ENCODE measurements around the gene WHRN.

The WHRN gene

GRCh38 chr9:114545055-114545454, 39.8 kb upstream of the WHRN start:
- Histone ChIP-seq H3K36me3 (ENCODE audit: insufficient read depth, insufficient read length, low read length) (no peaks in the 10 kb centered on the region), H3K4me3 (ENCODE audit: insufficient read length, low read depth) (no peak overlapping the region), H3K9ac (ENCODE audit: insufficient read length, low read depth) (no peak overlapping the region), H3K9me3 (ENCODE audit: insufficient read depth, low read length) (no peaks in the 10 kb centered on the region), H3K4me1 (ENCODE audit: insufficient read depth, insufficient read length) (peaks cover 2% of the 10 kb centered on the region), H3K27me3 (ENCODE audit: insufficient read depth, insufficient read length) (no peaks in the 10 kb centered on the region)
- no peak for DNase-seq (ENCODE audit: low read depth, low spot score)
- no peak for TF ChIP-seq SUZ12 (IDR thresholded peaks at IDR 0.05; ENCODE audit: extremely low read depth, insufficient read depth, insufficient read length)
- TF ChIP-seq YY1 (IDR thresholded peaks at IDR 0.05; ENCODE audit: insufficient read depth, insufficient read length), result no peak
- no peak for TF ChIP-seq ZNF274 (IDR thresholded peaks at IDR 0.05; ENCODE audit: low read depth, low read length)

GRCh38 chr9:114539701-114540380, 34.6 kb upstream of the WHRN start:
- H3K4me1 ChIP-seq (ENCODE audit: insufficient read depth, insufficient read length), result no peaks in the 10 kb centered on the region
- H3K27me3 ChIP-seq (ENCODE audit: insufficient read depth, insufficient read length), result no peaks in the 10 kb centered on the region
- no peak for TF ChIP-seq YY1 (IDR thresholded peaks at IDR 0.05; ENCODE audit: insufficient read depth, insufficient read length)
- TF ChIP-seq SUZ12 (IDR thresholded peaks at IDR 0.05; ENCODE audit: extremely low read depth, insufficient read depth, insufficient read length), result no peak
- no peak for TF ChIP-seq ZNF274 (IDR thresholded peaks at IDR 0.05; ENCODE audit: low read depth, low read length)
- H3K36me3 ChIP-seq (ENCODE audit: insufficient read depth, insufficient read length, low read length), result no peaks in the 10 kb centered on the region
- no peak overlapping the region for H3K4me3 ChIP-seq (ENCODE audit: insufficient read length, low read depth)
- DNase-seq (ENCODE audit: low read depth, low spot score), result no peak
- no peaks in the 10 kb centered on the region for H3K9me3 ChIP-seq (ENCODE audit: insufficient read depth, low read length)
- no peak overlapping the region for H3K9ac ChIP-seq (ENCODE audit: insufficient read length, low read depth)

GRCh38 chr9:114538241-114538640, 33.0 kb upstream of the WHRN start:
- H3K4me1 ChIP-seq (ENCODE audit: insufficient read depth, insufficient read length), result no peaks in the 10 kb centered on the region
- no peaks in the 10 kb centered on the region for H3K9me3 ChIP-seq (ENCODE audit: insufficient read depth, low read length)
- no peak overlapping the region for H3K4me3 ChIP-seq (ENCODE audit: insufficient read length, low read depth)
- no peak for DNase-seq (ENCODE audit: low read depth, low spot score)
- no peak for TF ChIP-seq YY1 (IDR thresholded peaks at IDR 0.05; ENCODE audit: insufficient read depth, insufficient read length)
- TF ChIP-seq ZNF274 (IDR thresholded peaks at IDR 0.05; ENCODE audit: low read depth, low read length), result no peak
- TF ChIP-seq SUZ12 (IDR thresholded peaks at IDR 0.05; ENCODE audit: extremely low read depth, insufficient read depth, insufficient read length), result no peak
- no peaks in the 10 kb centered on the region for H3K36me3 ChIP-seq (ENCODE audit: insufficient read depth, insufficient read length, low read length)
- H3K27me3 ChIP-seq (ENCODE audit: insufficient read depth, insufficient read length), result no peaks in the 10 kb centered on the region
- H3K9ac ChIP-seq (ENCODE audit: insufficient read length, low read depth), result no peak overlapping the region

- no peaks in the 10 kb centered on the region for H3K36me3 ChIP-seq (ENCODE audit: insufficient read depth, insufficient read length, low read length)
- no peaks in the 10 kb centered on the region for H3K27me3 ChIP-seq (ENCODE audit: insufficient read depth, insufficient read length)
- no peak for DNase-seq (ENCODE audit: low read depth, low spot score)
- no peaks in the 10 kb centered on the region for H3K9me3 ChIP-seq (ENCODE audit: insufficient read depth, low read length)
- TF ChIP-seq ZNF274 (IDR thresholded peaks at IDR 0.05; ENCODE audit: low read depth, low read length), result no peak
- TF ChIP-seq YY1 (IDR thresholded peaks at IDR 0.05; ENCODE audit: insufficient read depth, insufficient read length), result no peak
- TF ChIP-seq SUZ12 (IDR thresholded peaks at IDR 0.05; ENCODE audit: extremely low read depth, insufficient read depth, insufficient read length), result no peak
- H3K4me3 ChIP-seq (ENCODE audit: insufficient read length, low read depth), result no peak overlapping the region
- no peak overlapping the region for H3K9ac ChIP-seq (ENCODE audit: insufficient read length, low read depth)
- H3K4me1 ChIP-seq (ENCODE audit: insufficient read depth, insufficient read length), result no peaks in the 10 kb centered on the region
Measured at GRCh38 chr9:114532561-114533237, 27.4 kb upstream of the WHRN start.

- TF ChIP-seq ZNF274 (IDR thresholded peaks at IDR 0.05; ENCODE audit: low read depth, low read length), result no peak
- TF ChIP-seq SUZ12 (IDR thresholded peaks at IDR 0.05; ENCODE audit: extremely low read depth, insufficient read depth, insufficient read length), result no peak
- no peak for TF ChIP-seq YY1 (IDR thresholded peaks at IDR 0.05; ENCODE audit: insufficient read depth, insufficient read length)
- H3K9ac ChIP-seq (ENCODE audit: insufficient read length, low read depth), result no peak overlapping the region
- H3K9me3 ChIP-seq (ENCODE audit: insufficient read depth, low read length), result no peaks in the 10 kb centered on the region
- H3K4me3 ChIP-seq (ENCODE audit: insufficient read length, low read depth), result no peak overlapping the region
- peaks cover 3% of the 10 kb centered on the region for H3K27me3 ChIP-seq (ENCODE audit: insufficient read depth, insufficient read length)
- DNase-seq (ENCODE audit: low read depth, low spot score), result no peak
- no peaks in the 10 kb centered on the region for H3K36me3 ChIP-seq (ENCODE audit: insufficient read depth, insufficient read length, low read length)
- H3K4me1 ChIP-seq (ENCODE audit: insufficient read depth, insufficient read length), result no peaks in the 10 kb centered on the region
Measured at GRCh38 chr9:114529285-114529684, 24.0 kb upstream of the WHRN start.

GRCh38 chr9:114526807-114527206, 21.5 kb upstream of the WHRN start:
- Histone ChIP-seq H3K9me3 (ENCODE audit: insufficient read depth, low read length) (no peaks in the 10 kb centered on the region), H3K36me3 (ENCODE audit: insufficient read depth, insufficient read length, low read length) (no peaks in the 10 kb centered on the region), H3K4me1 (ENCODE audit: insufficient read depth, insufficient read length) (no peaks in the 10 kb centered on the region), H3K4me3 (ENCODE audit: insufficient read length, low read depth) (no peak overlapping the region), H3K27me3 (ENCODE audit: insufficient read depth, insufficient read length) (peaks cover 3% of the 10 kb centered on the region), H3K9ac (ENCODE audit: insufficient read length, low read depth) (no peak overlapping the region)
- no peak for TF ChIP-seq ZNF274 (IDR thresholded peaks at IDR 0.05; ENCODE audit: low read depth, low read length)
- TF ChIP-seq SUZ12 (IDR thresholded peaks at IDR 0.05; ENCODE audit: extremely low read depth, insufficient read depth, insufficient read length), result no peak
- no peak for TF ChIP-seq YY1 (IDR thresholded peaks at IDR 0.05; ENCODE audit: insufficient read depth, insufficient read length)
- no peak for DNase-seq (ENCODE audit: low read depth, low spot score)

- DNase-seq (ENCODE audit: low read depth, low spot score), result no peak
- no peak for TF ChIP-seq ZNF274 (IDR thresholded peaks at IDR 0.05; ENCODE audit: low read depth, low read length)
- no peak for TF ChIP-seq SUZ12 (IDR thresholded peaks at IDR 0.05; ENCODE audit: extremely low read depth, insufficient read depth, insufficient read length)
- no peak for TF ChIP-seq YY1 (IDR thresholded peaks at IDR 0.05; ENCODE audit: insufficient read depth, insufficient read length)
Measured at GRCh38 chr9:114525513-114525912, 20.2 kb upstream of the WHRN start.

More at GRCh38 chr9:114525513-114525912, 20.2 kb upstream of the WHRN start:
- Histone ChIP-seq H3K27me3 (ENCODE audit: insufficient read depth, insufficient read length) (peaks cover 3% of the 10 kb centered on the region), H3K36me3 (ENCODE audit: insufficient read depth, insufficient read length, low read length) (no peaks in the 10 kb centered on the region), H3K9ac (ENCODE audit: insufficient read length, low read depth) (no peak overlapping the region), H3K9me3 (ENCODE audit: insufficient read depth, low read length) (no peaks in the 10 kb centered on the region), H3K4me3 (ENCODE audit: insufficient read length, low read depth) (no peak overlapping the region), H3K4me1 (ENCODE audit: insufficient read depth, insufficient read length) (no peaks in the 10 kb centered on the region)

All from NT2/D1 (cell line).